T-helper 2 cell treated with Interferon-gamma antibody and Interleukin-4, amounts not matched to agents 5 μg/mL and 100 μg/mL, for 36 hours (primary cell): ENCODE results near the gene PHF19.

Experiments used
- DNase-seq: peaks from one replicate; pipeline ENCODE4 v3.0.0; 2021; ENCODE audit warnings: low spot score
- H3K27ac Mint-ChIP-seq: one replicate; pipeline ENCODE4 v1.8.0; 2021; ENCODE audit warnings: mild to moderate bottlenecking, mixed read lengths
- H3K27me3 Mint-ChIP-seq: one replicate; pipeline ENCODE4 v1.8.0; 2021; ENCODE audit warnings: low read depth, mixed read lengths
- H3K36me3 Mint-ChIP-seq: one replicate; pipeline ENCODE4 v1.8.0; 2021; ENCODE audit warnings: low read depth, mixed read lengths
- H3K4me1 Mint-ChIP-seq: one replicate; pipeline ENCODE4 v1.8.0; 2021; ENCODE audit warnings: low read depth, mixed read lengths
- H3K4me3 Mint-ChIP-seq: one replicate; pipeline ENCODE4 v1.8.0; 2022; ENCODE audit warnings: mild to moderate bottlenecking, moderate library complexity, mixed read lengths
- H3K9me3 Mint-ChIP-seq: one replicate; pipeline ENCODE4 v1.8.0; 2021; ENCODE audit warnings: mixed read lengths

PHF19 gene

GRCh38 chr9:120877276-120878034 is 467 bp upstream of the PHF19 start:
- H3K4me1 Mint-ChIP-seq, result peaks cover 68% of the 10 kb centered on the region
- H3K27me3 Mint-ChIP-seq, result no peaks in the 10 kb centered on the region
- DNase-seq, result peak; percentile 79
- peaks cover 52% of the 10 kb centered on the region for H3K36me3 Mint-ChIP-seq
- H3K4me3 Mint-ChIP-seq, result peak overlapping the region; percentile 89
- H3K9me3 Mint-ChIP-seq, result no peaks in the 10 kb centered on the region
- peak overlapping the region; percentile 93 for H3K27ac Mint-ChIP-seq

DNA sequence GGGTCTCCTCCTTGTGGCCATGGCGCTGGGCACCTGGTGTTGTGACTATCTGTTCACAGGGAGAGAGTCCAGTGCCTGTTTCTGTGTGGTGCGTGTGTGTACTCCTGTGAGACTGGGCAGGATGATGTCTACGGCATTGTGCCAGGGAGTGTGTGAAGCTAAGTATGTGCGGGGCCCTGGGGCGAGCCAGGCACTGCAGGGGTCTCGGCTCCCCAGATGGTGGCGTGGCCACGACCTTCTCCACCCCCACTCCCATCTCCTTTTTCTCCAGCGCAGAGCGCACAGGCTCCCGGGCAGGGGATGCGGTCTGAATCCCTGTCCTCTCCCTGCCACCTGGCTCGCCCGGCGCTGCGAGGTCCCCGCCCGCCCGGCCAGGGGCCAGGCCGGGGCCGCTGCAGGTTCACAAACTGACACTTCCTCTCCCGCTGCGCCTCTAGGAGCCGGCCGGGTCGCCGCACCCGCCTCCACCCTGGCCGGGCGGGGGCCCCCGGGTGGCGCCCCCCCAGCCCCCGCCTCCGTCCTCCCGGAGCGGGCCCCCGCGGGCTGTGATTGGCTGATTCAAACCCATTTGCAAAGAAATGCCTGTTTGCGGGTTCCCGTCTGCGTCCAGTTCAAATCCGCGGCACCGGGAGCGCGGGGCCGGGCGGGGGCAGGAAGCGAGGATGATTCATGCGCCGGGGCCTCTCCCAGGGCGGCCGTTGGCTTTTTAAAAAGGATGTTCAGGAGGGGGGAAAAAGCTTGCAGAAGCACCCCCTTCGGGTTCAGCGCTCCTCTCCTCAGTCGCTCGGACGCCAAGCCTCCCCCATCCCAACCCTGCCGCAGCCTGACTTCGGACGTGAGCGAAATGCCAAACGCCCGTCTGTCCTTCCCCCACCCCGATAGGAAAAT is 790 bp downstream of the PHF19 start:
- peaks cover 67% of the 10 kb centered on the region for H3K4me1 Mint-ChIP-seq
- H3K9me3 Mint-ChIP-seq, result no peaks in the 10 kb centered on the region

GRCh38 chr9:120875643-120875953 is 1.4 kb downstream of the PHF19 start:
- DNase-seq, result no peak
- H3K36me3 Mint-ChIP-seq, result peaks cover 68% of the 10 kb centered on the region
- no peaks in the 10 kb centered on the region for H3K27me3 Mint-ChIP-seq
- H3K4me3 Mint-ChIP-seq, result peak overlapping the region; percentile 90
- H3K9me3 Mint-ChIP-seq, result no peaks in the 10 kb centered on the region
- peak overlapping the region; percentile 77 for H3K27ac Mint-ChIP-seq
- H3K4me1 Mint-ChIP-seq, result peaks cover 67% of the 10 kb centered on the region

More for the DNA sequence above, 790 bp downstream of the PHF19 start:
- Mint-ChIP-seq H3K4me3 (peak overlapping the region; percentile 90), H3K27me3 (no peaks in the 10 kb centered on the region), H3K27ac (peak overlapping the region; percentile 92), H3K36me3 (peaks cover 64% of the 10 kb centered on the region)
- peak; percentile 95 for DNase-seq

DNA sequence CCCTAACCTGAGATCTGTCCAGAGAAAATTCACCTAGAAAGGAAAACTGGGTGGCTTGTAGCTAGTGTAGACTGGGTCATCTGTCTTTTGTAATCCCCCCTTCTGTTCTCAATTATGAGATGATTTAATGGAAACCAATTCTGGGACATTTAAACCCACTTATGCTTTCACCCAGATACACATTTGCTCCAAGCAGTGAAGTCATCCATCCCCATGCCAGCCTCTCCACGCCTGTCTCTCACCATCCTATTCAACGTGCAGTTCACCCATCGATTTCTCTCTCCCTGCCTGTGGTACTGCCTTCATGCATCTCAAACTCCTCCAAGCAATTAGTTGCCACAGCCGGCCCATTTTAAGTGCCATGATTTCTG is 1.8 kb downstream of the PHF19 start:
- Mint-ChIP-seq H3K9me3 (no peaks in the 10 kb centered on the region), H3K4me1 (peaks cover 67% of the 10 kb centered on the region), H3K36me3 (peaks cover 70% of the 10 kb centered on the region), H3K4me3 (peak overlapping the region; percentile 90), H3K27ac (peak overlapping the region; percentile 77), H3K27me3 (no peaks in the 10 kb centered on the region)
- DNase-seq, result no peak

GRCh38 chr9:120874226-120875194 is 2.5 kb downstream of the PHF19 start:
- H3K4me1 Mint-ChIP-seq, result peaks cover 68% of the 10 kb centered on the region
- H3K27ac Mint-ChIP-seq, result peak overlapping the region; percentile 77
- H3K36me3 Mint-ChIP-seq, result peaks cover 70% of the 10 kb centered on the region

GRCh38 chr9:120873512-120873911 is 3.5 kb downstream of the PHF19 start:
- peak overlapping the region; percentile 90 for H3K4me3 Mint-ChIP-seq
- H3K36me3 Mint-ChIP-seq, result peaks cover 73% of the 10 kb centered on the region
- H3K9me3 Mint-ChIP-seq, result no peaks in the 10 kb centered on the region
- peak overlapping the region; percentile 77 for H3K27ac Mint-ChIP-seq
- H3K4me1 Mint-ChIP-seq, result peaks cover 62% of the 10 kb centered on the region
- no peaks in the 10 kb centered on the region for H3K27me3 Mint-ChIP-seq
- no peak for DNase-seq

More at GRCh38 chr9:120874226-120875194, 2.5 kb downstream of the PHF19 start:
- no peaks in the 10 kb centered on the region for H3K9me3 Mint-ChIP-seq
- peak overlapping the region; percentile 90 for H3K4me3 Mint-ChIP-seq
- no peak for DNase-seq
- no peaks in the 10 kb centered on the region for H3K27me3 Mint-ChIP-seq

DNA sequence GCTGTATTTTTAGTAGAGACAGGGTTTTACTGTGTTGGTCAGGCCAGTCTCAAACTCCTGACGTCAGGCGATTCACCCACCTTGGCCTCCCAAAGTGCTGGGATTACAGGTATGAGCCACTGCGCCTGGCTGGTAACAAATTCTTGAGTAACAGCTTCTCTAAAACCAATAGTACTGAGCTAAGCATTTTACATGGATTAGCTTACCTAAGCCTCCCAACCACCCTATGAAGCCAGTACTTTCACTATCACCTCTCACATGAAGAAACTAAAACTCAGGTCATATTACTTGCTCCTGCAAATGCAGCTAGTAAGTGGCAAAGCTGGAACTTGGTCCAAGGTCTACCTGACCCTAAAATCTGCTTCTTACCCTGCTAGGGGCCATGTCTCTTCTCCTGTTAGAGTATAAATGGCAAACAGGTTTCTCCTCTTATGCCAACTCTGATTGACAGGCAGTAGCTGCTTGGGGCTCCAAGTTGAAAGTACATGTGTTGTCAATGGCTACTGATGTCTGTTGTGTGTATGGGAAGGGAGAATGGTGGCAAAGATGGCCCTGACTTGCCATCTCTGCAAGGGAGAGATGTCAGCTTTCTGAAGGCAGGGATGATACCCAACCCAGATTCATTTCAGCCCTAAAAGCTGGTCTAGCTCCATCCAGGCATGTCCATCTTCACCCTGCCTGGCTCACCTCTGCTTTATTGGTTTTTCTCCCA is 4.0 kb downstream of the PHF19 start:
- Mint-ChIP-seq H3K27ac (peak overlapping the region; percentile 77), H3K36me3 (peaks cover 76% of the 10 kb centered on the region), H3K9me3 (no peaks in the 10 kb centered on the region), H3K4me1 (peaks cover 60% of the 10 kb centered on the region), H3K4me3 (peak overlapping the region; percentile 90), H3K27me3 (no peaks in the 10 kb centered on the region)
- no peak for DNase-seq

GRCh38 chr9:120870206-120870605 is 6.8 kb downstream of the PHF19 start:
- DNase-seq, result no peak
- H3K36me3 Mint-ChIP-seq, result peaks cover 82% of the 10 kb centered on the region
- no peaks in the 10 kb centered on the region for H3K9me3 Mint-ChIP-seq
- peak overlapping the region; percentile 62 for H3K27ac Mint-ChIP-seq
- no peak overlapping the region for H3K4me3 Mint-ChIP-seq
- no peaks in the 10 kb centered on the region for H3K27me3 Mint-ChIP-seq
- H3K4me1 Mint-ChIP-seq, result peaks cover 49% of the 10 kb centered on the region

DNA sequence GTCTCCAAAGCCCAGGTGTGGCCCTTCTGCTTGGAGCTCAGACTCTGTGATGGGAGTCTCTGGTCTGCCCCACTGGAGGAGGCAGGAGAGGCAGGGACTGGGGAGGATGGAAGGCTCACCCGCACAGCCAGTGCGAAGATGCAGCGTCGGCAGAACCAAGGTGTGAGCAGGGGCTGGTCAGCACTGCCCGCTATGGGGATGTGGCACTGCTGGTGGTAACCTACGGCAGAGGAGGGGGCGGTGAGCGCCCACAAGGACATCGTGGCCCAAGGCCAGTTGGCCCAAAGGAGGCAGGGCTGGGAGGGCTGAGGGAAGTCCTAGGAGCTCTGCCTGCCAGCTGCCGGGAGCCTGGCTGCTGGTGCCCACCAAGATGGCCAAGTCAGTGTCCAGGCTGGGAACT is 7.3 kb downstream of the PHF19 start:
- H3K36me3 Mint-ChIP-seq, result peaks cover 80% of the 10 kb centered on the region
- no peaks in the 10 kb centered on the region for H3K9me3 Mint-ChIP-seq
- peak overlapping the region; percentile 84 for H3K4me3 Mint-ChIP-seq

DNA sequence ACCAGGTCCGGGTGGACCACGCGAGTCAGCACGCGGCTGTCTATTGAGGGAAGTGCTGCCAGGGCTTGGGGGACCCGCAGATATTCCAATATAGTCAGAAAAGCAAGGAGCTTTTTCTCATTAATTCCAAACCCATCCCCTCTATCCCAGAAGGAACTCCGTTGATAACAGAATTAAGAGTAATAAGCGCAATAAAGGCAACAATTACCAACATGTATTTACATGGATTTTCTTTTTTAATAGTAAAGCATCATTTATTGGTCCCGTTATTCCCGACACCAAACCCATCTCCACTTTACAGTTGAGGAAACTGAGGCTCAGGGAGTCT is 7.7 kb downstream of the PHF19 start:
- peak overlapping the region; percentile 93 for H3K27ac Mint-ChIP-seq
- H3K36me3 Mint-ChIP-seq, result peaks cover 78% of the 10 kb centered on the region
- H3K9me3 Mint-ChIP-seq, result no peaks in the 10 kb centered on the region
- DNase-seq, result no peak
- peaks cover 41% of the 10 kb centered on the region for H3K4me1 Mint-ChIP-seq
- H3K4me3 Mint-ChIP-seq, result peak overlapping the region; percentile 84
- no peaks in the 10 kb centered on the region for H3K27me3 Mint-ChIP-seq

More for the DNA sequence above, 7.3 kb downstream of the PHF19 start:
- no peak for DNase-seq
- peak overlapping the region; percentile 62 for H3K27ac Mint-ChIP-seq
- no peaks in the 10 kb centered on the region for H3K27me3 Mint-ChIP-seq
- H3K4me1 Mint-ChIP-seq, result peaks cover 45% of the 10 kb centered on the region

DNA sequence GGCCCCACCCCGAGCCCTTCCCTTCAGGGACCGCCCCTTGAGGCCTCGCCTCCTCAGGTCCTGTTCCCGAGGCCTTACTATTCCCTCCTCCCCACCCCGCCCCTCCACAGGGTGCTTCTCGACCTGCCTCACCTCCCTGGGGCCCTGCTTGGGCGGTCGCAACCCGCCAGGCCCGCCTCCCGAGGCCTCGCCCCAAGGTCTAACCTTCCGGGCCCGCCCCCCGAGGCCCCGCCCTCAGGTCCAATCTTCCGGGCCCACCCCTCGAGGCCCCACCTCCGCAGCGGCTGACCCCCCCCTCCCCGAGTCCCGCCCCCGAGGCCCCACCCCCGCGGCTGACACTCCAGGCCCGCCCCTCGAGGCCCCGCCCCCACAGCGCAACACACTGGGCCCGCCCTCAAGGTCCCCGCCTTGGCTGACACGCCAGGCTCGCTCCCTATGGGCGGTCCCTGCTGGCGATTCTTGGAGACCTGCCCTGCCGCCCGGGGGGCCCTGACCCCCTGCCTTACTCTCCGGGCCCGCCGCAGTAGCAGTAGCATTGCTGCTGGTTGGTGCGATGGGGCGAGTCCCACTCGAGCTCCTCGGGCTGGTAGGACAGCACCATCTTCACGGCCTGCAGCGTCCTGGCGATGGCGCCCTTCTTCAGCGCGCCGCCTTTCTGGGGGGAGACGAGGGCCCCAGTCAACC is 8.2 kb downstream of the PHF19 start:
- H3K9me3 Mint-ChIP-seq, result no peaks in the 10 kb centered on the region
- peak; percentile 91 for DNase-seq
- H3K4me3 Mint-ChIP-seq, result peak overlapping the region; percentile 84
- H3K36me3 Mint-ChIP-seq, result peaks cover 78% of the 10 kb centered on the region
- H3K27ac Mint-ChIP-seq, result peak overlapping the region; percentile 93
- H3K27me3 Mint-ChIP-seq, result no peaks in the 10 kb centered on the region
- peaks cover 36% of the 10 kb centered on the region for H3K4me1 Mint-ChIP-seq

DNA sequence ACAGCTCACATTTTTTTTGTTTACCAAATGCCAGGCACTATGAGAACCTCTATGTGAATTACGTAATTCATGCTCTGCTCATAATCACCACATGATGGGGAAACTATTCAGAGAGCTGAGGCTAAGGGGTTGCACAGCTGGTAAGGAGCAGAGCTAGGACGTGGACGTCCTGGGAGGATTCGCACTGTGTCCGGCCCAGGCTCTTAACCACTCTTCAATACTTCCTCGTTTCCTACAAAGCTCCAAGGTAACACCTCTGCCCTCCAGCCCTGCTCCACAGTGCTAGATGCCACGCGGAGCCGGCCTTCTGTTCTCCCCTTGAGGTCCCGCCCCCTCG is 8.7 kb downstream of the PHF19 start:
- Mint-ChIP-seq H3K36me3 (peaks cover 77% of the 10 kb centered on the region), H3K4me1 (peaks cover 31% of the 10 kb centered on the region), H3K9me3 (no peaks in the 10 kb centered on the region)

More for the DNA sequence above, 8.7 kb downstream of the PHF19 start:
- H3K27me3 Mint-ChIP-seq, result no peaks in the 10 kb centered on the region
- H3K4me3 Mint-ChIP-seq, result peak overlapping the region; percentile 69
- H3K27ac Mint-ChIP-seq, result peak overlapping the region; percentile 64
- DNase-seq, result no peak
